HG03469 (cell line): ENCODE data around the gene TLCD5.

Experiments used
- ATAC-seq: cut with Tn5 transposase; IDR thresholded peaks from one replicate; pipeline ENCODE4 v1.9.1; 2021; ENCODE audit warnings: mild to moderate bottlenecking, moderate library complexity, moderate number of reproducible peaks; ENCODE audit not compliant: unreplicated experiment

Gene TLCD5

DNA sequence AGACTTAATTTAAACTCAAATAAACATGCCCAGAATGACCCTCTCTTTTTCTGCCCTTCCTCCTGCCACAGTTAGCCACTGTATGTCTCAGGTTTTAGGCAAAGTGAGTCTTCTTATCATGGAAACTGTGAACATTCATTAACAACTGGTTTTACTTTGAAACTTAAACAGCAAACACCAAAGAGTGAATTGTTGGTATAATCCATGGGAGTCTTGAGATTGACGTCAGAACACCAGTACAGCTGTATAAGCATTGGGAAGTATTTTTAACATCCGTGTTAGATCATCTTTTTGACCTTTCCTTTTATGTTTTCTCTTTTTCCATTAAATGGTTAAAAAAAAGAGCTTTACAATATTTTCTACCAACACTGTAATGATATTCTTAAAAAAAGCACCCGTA, 50.0 kb downstream of the TLCD5 start:
- no peak for ATAC-seq

DNA sequence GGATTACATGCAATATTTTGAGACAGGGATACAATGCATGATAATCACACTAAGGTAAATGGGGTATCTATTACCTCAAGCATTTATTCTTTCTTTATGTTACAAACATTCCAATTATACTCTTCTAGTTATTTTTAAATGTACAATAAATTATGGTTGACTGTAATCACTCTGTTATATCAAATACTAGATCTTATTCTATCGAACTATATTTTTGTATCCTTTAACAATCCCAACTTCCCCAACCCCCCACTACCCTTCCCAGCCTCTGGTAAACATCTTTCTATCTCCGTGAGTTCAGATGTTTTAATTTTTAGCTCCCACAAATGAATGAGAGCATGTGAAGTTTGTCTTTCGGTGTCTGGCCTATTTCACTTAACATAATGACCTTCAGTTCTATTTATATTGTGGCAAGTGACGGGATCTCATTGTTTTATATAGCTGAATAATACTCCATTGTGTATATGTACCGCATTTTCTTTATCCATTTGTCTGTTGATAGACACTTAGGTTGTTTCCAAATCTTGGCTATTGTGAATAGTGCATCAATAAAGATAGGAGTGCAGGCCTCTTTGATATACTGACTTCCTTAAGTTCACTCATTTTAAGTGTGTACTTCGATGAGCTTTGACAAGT, 51.6 kb downstream of the TLCD5 start:
- no peak for ATAC-seq

DNA sequence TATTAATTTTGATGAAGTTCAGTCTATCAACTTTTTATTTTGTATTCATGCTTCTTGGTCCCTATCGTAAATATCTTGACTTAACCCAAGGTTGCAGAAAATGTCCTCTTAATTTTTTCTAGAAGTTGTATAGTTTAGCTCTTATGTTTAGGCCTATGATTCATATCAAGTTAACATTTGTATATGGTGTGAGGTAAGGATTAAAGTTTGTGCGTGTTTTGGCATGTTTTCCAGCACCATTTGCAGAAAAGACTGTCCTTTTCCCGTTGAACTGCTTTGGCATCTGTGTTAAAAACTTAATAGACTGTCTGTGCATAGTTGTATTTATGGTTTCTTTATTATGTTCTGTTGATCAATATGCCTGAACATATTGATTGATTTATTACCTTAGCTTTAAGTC, 53.4 kb downstream of the TLCD5 start:
- no peak for ATAC-seq

DNA sequence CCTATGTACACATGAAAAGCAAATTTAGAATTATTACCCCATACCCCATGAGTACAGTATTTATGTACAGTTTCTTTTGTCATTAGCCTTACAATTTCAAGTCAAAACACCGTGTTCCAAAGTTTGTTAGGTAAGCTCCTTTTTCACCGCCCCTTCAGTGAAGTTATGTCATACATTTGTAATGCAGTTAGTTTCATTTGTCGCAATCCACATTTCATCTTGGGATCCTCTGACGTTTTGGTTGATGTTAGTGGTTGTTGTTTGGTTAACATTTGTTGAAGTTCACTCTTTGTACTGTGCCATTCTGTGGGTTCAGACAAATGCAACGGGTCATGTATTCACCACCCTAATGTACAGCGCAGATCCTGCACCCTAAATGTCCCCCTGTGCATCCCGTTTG, 56.3 kb downstream of the TLCD5 start:
- no peak for ATAC-seq
